ENCODE data around the gene FNDC3A.

FNDC3A gene

DNA sequence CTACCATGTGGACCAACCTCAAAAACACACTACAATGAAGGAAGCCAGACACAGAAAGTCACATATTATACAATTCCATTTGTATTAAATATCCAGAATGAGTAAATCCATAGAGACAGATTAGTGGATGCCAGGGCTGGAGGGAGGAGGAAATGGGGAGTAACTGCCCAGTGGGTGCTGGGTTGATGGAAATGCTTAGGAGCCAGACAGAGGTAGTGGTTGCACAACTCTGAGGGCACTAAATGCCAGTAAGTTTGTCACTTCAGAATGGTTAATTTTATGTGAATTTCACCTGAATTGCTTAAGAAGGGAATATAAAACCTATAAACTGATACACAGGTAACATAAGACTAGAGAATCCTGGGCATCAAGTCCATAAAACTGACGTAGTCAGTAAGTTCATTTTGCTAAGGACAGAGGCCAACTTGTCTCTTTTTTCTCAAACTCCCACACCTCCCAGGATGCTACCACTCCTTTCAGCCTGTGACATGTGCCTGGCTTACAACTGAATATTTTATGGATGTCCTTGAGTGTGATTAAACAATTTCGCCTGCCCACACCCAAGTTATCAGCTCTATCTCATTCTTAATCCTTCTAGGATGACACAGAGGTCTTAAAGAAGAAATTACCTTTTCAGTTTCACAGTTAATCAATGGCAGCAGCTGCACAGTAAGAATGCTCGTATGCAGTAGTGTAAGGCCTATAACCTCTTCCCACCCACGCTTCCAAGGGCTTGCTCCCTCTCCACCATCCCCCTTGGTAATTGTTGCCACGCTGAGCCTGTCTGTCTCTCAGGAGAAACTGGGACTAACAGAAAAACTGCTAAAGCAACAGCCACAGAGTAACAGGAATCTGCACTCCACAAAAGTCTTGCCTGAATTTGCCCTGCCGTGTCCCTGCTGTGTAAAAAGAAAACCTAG, 238.5 kb downstream of the FNDC3A start:
- Histone ChIP-seq H3K9ac (ENCODE audit: low read depth, low read length) (peak overlapping the region; percentile 52), H3K79me2 (ENCODE audit: insufficient read depth, low read length) (no peaks in the 10 kb centered on the region), H3K9me3 (ENCODE audit: insufficient read depth, low read length, severe bottlenecking) (no peaks in the 10 kb centered on the region), H4K20me1 (ENCODE audit: insufficient read depth, low read length) (no peaks in the 10 kb centered on the region), H2AFZ (ENCODE audit: low read depth, low read length) (peak overlapping the region; percentile 77), H3K4me2 (ENCODE audit: insufficient read depth, low read length) (peak overlapping the region; percentile 54), H3K27me3 (ENCODE audit: insufficient read depth, low read length, poor library complexity) (no peaks in the 10 kb centered on the region), H3K4me3 (ENCODE audit: low read depth in 1 of 2, low read length in 2 of 2) (peak overlapping the region in 1 of 2 experiments; percentile 16; a peak in 1 of 4 replicates), H3K4me1 (ENCODE audit: insufficient read depth, low read length) (peaks cover 40% of the 10 kb centered on the region), H3K36me3 (ENCODE audit: insufficient read depth, low read length) (no peaks in the 10 kb centered on the region; the same call in 1 of the 2 replicates), H3K27ac (ENCODE audit: low read length) (peak overlapping the region; percentile 93)
- peak; percentile 11; the same call in 2 of the 3 replicates for ATAC-seq (ENCODE audit: insufficient read depth, low read depth)
- no peak for DNase-seq
- no peak for TF ChIP-seq EZH2 (IDR thresholded peaks at IDR 0.05; ENCODE audit: borderline replicate concordance, low read depth, low read length, severe bottlenecking)
- TF ChIP-seq, protein P1, sequence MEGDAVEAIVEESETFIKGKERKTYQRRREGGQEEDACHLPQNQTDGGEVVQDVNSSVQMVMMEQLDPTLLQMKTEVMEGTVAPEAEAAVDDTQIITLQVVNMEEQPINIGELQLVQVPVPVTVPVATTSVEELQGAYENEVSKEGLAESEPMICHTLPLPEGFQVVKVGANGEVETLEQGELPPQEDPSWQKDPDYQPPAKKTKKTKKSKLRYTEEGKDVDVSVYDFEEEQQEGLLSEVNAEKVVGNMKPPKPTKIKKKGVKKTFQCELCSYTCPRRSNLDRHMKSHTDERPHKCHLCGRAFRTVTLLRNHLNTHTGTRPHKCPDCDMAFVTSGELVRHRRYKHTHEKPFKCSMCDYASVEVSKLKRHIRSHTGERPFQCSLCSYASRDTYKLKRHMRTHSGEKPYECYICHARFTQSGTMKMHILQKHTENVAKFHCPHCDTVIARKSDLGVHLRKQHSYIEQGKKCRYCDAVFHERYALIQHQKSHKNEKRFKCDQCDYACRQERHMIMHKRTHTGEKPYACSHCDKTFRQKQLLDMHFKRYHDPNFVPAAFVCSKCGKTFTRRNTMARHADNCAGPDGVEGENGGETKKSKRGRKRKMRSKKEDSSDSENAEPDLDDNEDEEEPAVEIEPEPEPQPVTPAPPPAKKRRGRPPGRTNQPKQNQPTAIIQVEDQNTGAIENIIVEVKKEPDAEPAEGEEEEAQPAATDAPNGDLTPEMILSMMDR (IDR thresholded peaks at IDR 0.05; ENCODE audit: borderline replicate concordance, extremely low read depth, low read length, poor library complexity, severe bottlenecking) = no peak

DNA sequence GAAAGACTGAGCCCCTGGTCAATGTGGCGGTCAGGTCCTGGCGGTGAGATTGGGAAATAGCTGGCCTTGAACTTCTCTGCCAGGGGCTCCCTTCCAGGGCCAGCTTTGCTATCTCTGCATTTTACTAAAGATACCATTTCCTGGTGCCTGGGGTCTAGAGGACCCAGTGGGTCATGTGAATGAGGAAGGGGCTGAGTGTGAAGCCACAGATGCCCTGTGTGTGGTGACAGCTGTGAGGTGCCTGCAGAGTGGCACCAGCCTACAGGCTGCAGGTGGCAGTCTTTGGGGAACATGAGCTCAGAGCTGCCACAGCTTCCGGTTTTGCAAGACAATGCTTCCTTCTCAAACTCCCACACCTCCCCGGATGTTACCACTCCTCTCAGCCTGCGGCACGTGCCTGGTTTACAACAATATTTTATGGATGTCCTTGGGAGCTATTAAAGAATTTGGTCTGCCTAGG, 239.2 kb downstream of the FNDC3A start:
- peak overlapping the region; percentile 77 for H2AFZ ChIP-seq (ENCODE audit: low read depth, low read length)
- TF ChIP-seq, protein P1 (IDR thresholded peaks at IDR 0.05; ENCODE audit: borderline replicate concordance, extremely low read depth, low read length, poor library complexity, severe bottlenecking) = peak; percentile 85
- TF ChIP-seq EZH2 (IDR thresholded peaks at IDR 0.05; ENCODE audit: borderline replicate concordance, low read depth, low read length, severe bottlenecking) = no peak
- peak overlapping the region; percentile 54 for H3K4me2 ChIP-seq (ENCODE audit: insufficient read depth, low read length)
- no peaks in the 10 kb centered on the region for H4K20me1 ChIP-seq (ENCODE audit: insufficient read depth, low read length)
- H3K4me3 ChIP-seq (ENCODE audit: low read depth in 1 of 2, low read length in 2 of 2) = peak overlapping the region in 1 of 2 experiments; percentile 50; a peak in 2 of 4 replicates
- peak overlapping the region; percentile 52 for H3K9ac ChIP-seq (ENCODE audit: low read depth, low read length)
- peaks cover 40% of the 10 kb centered on the region for H3K4me1 ChIP-seq (ENCODE audit: insufficient read depth, low read length)
- no peaks in the 10 kb centered on the region for H3K9me3 ChIP-seq (ENCODE audit: insufficient read depth, low read length, severe bottlenecking)
- H3K79me2 ChIP-seq (ENCODE audit: insufficient read depth, low read length) = no peaks in the 10 kb centered on the region
- no peaks in the 10 kb centered on the region for H3K27me3 ChIP-seq (ENCODE audit: insufficient read depth, low read length, poor library complexity)
- no peaks in the 10 kb centered on the region; the same call in 1 of the 2 replicates for H3K36me3 ChIP-seq (ENCODE audit: insufficient read depth, low read length)
- H3K27ac ChIP-seq (ENCODE audit: low read length) = peak overlapping the region; percentile 93
- DNase-seq = peak; percentile 93
- peak; percentile 99 for ATAC-seq (ENCODE audit: insufficient read depth, low read depth)

DNA sequence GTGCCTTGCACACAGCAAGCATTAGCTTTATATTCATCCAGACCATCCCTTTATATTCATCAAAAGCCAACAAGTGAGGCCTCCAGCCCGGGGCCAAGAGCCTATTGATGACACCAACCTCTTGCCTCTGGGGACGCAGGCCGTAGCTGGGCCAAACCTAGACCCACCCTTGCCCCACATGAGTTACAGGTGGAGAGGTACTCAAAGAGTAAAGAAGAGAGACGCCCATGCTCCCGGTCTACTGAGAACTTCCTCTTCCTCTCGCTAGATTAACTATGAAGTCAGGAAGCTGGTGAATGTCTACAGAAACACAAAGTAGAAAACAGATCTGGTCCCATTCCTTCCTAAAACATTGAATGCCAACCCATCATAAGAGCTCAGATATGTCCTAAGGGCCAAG, 240.6 kb downstream of the FNDC3A start:
- no peak overlapping the region; the same call in 1 of the 2 replicates for H3K27ac ChIP-seq (ENCODE audit: low read length)
- H3K9ac ChIP-seq (ENCODE audit: low read depth, low read length) = no peak overlapping the region
- no peak for DNase-seq
- no peak overlapping the region for H3K4me2 ChIP-seq (ENCODE audit: insufficient read depth, low read length)
- ATAC-seq (ENCODE audit: insufficient read depth, low read depth) = no peak
- TF ChIP-seq, protein P1 (IDR thresholded peaks at IDR 0.05; ENCODE audit: borderline replicate concordance, extremely low read depth, low read length, poor library complexity, severe bottlenecking) = no peak
- TF ChIP-seq EZH2 (IDR thresholded peaks at IDR 0.05; ENCODE audit: borderline replicate concordance, low read depth, low read length, severe bottlenecking) = no peak
- H2AFZ ChIP-seq (ENCODE audit: low read depth, low read length) = no peak overlapping the region
- peaks cover 40% of the 10 kb centered on the region for H3K4me1 ChIP-seq (ENCODE audit: insufficient read depth, low read length)
- H3K27me3 ChIP-seq (ENCODE audit: insufficient read depth, low read length, poor library complexity) = no peaks in the 10 kb centered on the region
- no peaks in the 10 kb centered on the region for H3K79me2 ChIP-seq (ENCODE audit: insufficient read depth, low read length)
- no peaks in the 10 kb centered on the region for H3K9me3 ChIP-seq (ENCODE audit: insufficient read depth, low read length, severe bottlenecking)
- no peaks in the 10 kb centered on the region for H4K20me1 ChIP-seq (ENCODE audit: insufficient read depth, low read length)
- no peaks in the 10 kb centered on the region for H3K36me3 ChIP-seq (ENCODE audit: insufficient read depth, low read length)
- no peak overlapping the region for H3K4me3 ChIP-seq (ENCODE audit: low read depth in 1 of 2, low read length in 2 of 2)
